NB4 (cell line): ENCODE data around the gene NUMBL.

Source experiments
- CTCF ChIP-seq: IDR thresholded peaks from one replicate; pipeline ENCODE4 v1.5.1; 2012; ENCODE audit warnings: low read depth, low read length
- MAX ChIP-seq: IDR thresholded peaks from 2 replicates; pipeline ENCODE4 v1.6.1; 2011; ENCODE audit warnings: low read depth, low read length
- MYC ChIP-seq: IDR thresholded peaks from 2 replicates; pipeline ENCODE4 v1.6.1; 2011; ENCODE audit warnings: low read depth, low read length
- POLR2A ChIP-seq: IDR thresholded peaks from 2 replicates; pipeline ENCODE4 v1.6.1; 2011; ENCODE audit warnings: mild to moderate bottlenecking; ENCODE audit not compliant: insufficient read length; ENCODE audit errors: extremely low read depth

- TF ChIP-seq CTCF (no peak), POLR2A (no peak), MAX (no peak), MYC (no peak)
These were observed 64.9 kb downstream of the NUMBL start for GRCh38 chr19:40625406-40626120.
